Tibial nerve (tissue), 4 donors: ENCODE results near the gene SMPX. TPM values are rescaled to one million over a fixed set of nuclear protein-coding genes. Genes with fewer than 3 reads are reported as not detected.

ENCODE experiments used
- DNase-seq, 2 donors: peaks; one replicate each; pipeline ENCODE4 v3.0.0-alpha.2; 2019; ENCODE audit warnings: low spot score in 2 of 2
- H3K27ac ChIP-seq, 4 donors: fragments of 200-600 bp; sonication (generic) in 3 of 4; one replicate each; pipeline ENCODE4 v1.5.1; 2017 to 2019; ENCODE audit warnings: mild to moderate bottlenecking in 1 of 4
- H3K27me3 ChIP-seq, 2 donors: fragments of 200-600 bp; sonication (generic) in 1 of 2; one replicate each; pipeline versions ENCODE4 v1.5.1 to v1.6.0; 2017 to 2019
- H3K36me3 ChIP-seq, 3 donors: fragments of 200-600 bp; sonication (generic); one replicate each; pipeline ENCODE4 v1.5.1; 2018 to 2019
- H3K4me1 ChIP-seq, 4 donors: fragments of 200-600 bp; sonication (generic) in 3 of 4; one replicate each; pipeline ENCODE4 v1.5.1; 2017 to 2019
- H3K4me3 ChIP-seq, 4 donors: fragments of 200-600 bp; sonication (generic) in 3 of 4; one replicate each; pipeline ENCODE4 v1.5.1; 2017 to 2019; ENCODE audit warnings: mild to moderate bottlenecking in 1 of 4, moderate library complexity in 1 of 4
- H3K9me3 ChIP-seq, 4 donors: fragments of 200-600 bp; sonication (generic) in 3 of 4; one replicate each; pipeline ENCODE4 v1.5.1; 2017 to 2019
- CTCF ChIP-seq, 5 experiments: fragments of 200-600 bp in 3 of 5; fragments of 450-650 bp in 2 of 5; sonication (generic) in 3 of 5; IDR thresholded peaks; one replicate each; pipeline ENCODE4 v1.5.1; 2016 to 2019; ENCODE audit warnings: antibody characterized with exemption in 5 of 5, mild to moderate bottlenecking in 3 of 5, moderate library complexity in 2 of 5
- EP300 ChIP-seq, 2 donors: sonication (generic); formaldehyde crosslinking; IDR thresholded peaks; one replicate each; pipeline ENCODE4 v1.6.1; 2017; ENCODE audit warnings: antibody characterized with exemption in 2 of 2, mild to moderate bottlenecking in 1 of 2
- POLR2A ChIP-seq, 2 donors: fragments of 450-650 bp; IDR thresholded peaks; one replicate each; pipeline ENCODE4 v1.6.1; 2017; ENCODE audit warnings: antibody characterized with exemption in 2 of 2, mild to moderate bottlenecking in 2 of 2, moderate library complexity in 2 of 2
- WGBS, 2 donors: methylation state at CpG; one replicate each; pipeline ENCODE4 v1.1.5; 2018; 5-methylcytosine and 5-hydroxymethylcytosine counted together
- total RNA-seq, 4 donors: library from RNA; depleted of rRNA; stranded (reverse); fragments of >200 nt; gene quantifications; one replicate each; pipeline ENCODE4 v1.1.0, GENCODE V29; 2016

Gene SMPX
- total RNA-seq, 4 donors from 2014 or later: not detected

GRCh38 chrX:21691512-21692018 lies 66.4 kb downstream of the SMPX start:
- no peaks in the 10 kb centered on the region for H3K27me3 ChIP-seq
- no peaks in the 10 kb centered on the region for H3K4me1 ChIP-seq
- no peak overlapping the region for H3K4me3 ChIP-seq
- WGBS, 2 donors: 80 to 82% methylated on average over 3 of the region's 3 CpGs
- TF ChIP-seq POLR2A (IDR thresholded peaks at IDR 0.05): no peak
- no peak for TF ChIP-seq EP300 (IDR thresholded peaks at IDR 0.05)
- TF ChIP-seq CTCF (IDR thresholded peaks at IDR 0.05): no peak
- no peak overlapping the region for H3K27ac ChIP-seq
- DNase-seq: no peak
- no peaks in the 10 kb centered on the region for H3K36me3 ChIP-seq
- no peaks in the 10 kb centered on the region for H3K9me3 ChIP-seq

GRCh38 chrX:21683941-21684340 lies 74.0 kb downstream of the SMPX start:
- no peak overlapping the region for H3K27ac ChIP-seq
- DNase-seq: no peak
- no peaks in the 10 kb centered on the region for H3K27me3 ChIP-seq
- H3K4me3 ChIP-seq: no peak overlapping the region
- TF ChIP-seq POLR2A (IDR thresholded peaks at IDR 0.05) (no peak), CTCF (IDR thresholded peaks at IDR 0.05) (no peak), EP300 (IDR thresholded peaks at IDR 0.05) (no peak)
- no peaks in the 10 kb centered on the region for H3K4me1 ChIP-seq
- H3K36me3 ChIP-seq: no peaks in the 10 kb centered on the region
- H3K9me3 ChIP-seq: no peaks in the 10 kb centered on the region
- WGBS, 2 donors: 47 to 50% methylated on average over 1 of the region's 1 CpG

GRCh38 chrX:21678048-21678612 lies 79.8 kb downstream of the SMPX start:
- no peak for DNase-seq
- Histone ChIP-seq H3K36me3 (no peaks in the 10 kb centered on the region), H3K4me1 (no peaks in the 10 kb centered on the region), H3K27ac (no peak overlapping the region), H3K9me3 (no peaks in the 10 kb centered on the region), H3K27me3 (peaks cover 0 to 7% of the 10 kb centered on the region in 2 donors), H3K4me3 (no peak overlapping the region)
- TF ChIP-seq POLR2A (IDR thresholded peaks at IDR 0.05): no peak
- no peak for TF ChIP-seq CTCF (IDR thresholded peaks at IDR 0.05)
- TF ChIP-seq EP300 (IDR thresholded peaks at IDR 0.05): no peak
- WGBS, 2 donors: 63 to 76% methylated on average over 4 of the region's 4 CpGs

DNA sequence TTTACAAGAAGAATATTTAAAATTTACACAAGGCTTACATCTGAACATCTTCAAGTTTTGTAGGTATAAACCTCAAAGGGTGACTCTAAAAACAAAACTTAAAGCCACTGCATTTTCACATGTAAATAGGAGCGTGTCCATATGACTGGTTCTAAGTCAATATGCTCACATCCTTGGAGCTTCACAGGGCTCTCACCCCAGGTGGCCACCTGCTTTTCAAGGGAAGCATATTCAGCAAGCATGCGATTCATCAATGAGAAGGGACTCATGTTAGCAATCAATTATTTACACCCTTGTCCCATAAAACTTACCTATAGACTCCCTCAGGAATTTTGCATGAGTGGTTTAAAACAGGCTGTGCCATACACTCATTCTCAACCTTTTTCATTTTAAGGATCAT lies 82.0 kb downstream of the SMPX start:
- no peak for TF ChIP-seq POLR2A (IDR thresholded peaks at IDR 0.05)
- no peak for TF ChIP-seq CTCF (IDR thresholded peaks at IDR 0.05)
- no peak for TF ChIP-seq EP300 (IDR thresholded peaks at IDR 0.05)
- H3K4me1 ChIP-seq: no peaks in the 10 kb centered on the region
- no peak for DNase-seq
- H3K9me3 ChIP-seq: no peaks in the 10 kb centered on the region
- peaks cover 0 to 7% of the 10 kb centered on the region in 2 donors for H3K27me3 ChIP-seq
- no peak overlapping the region for H3K27ac ChIP-seq
- no peak overlapping the region for H3K4me3 ChIP-seq
- 43 to 50% methylated on average over 2 of the region's 2 CpGs for WGBS, 2 donors
- H3K36me3 ChIP-seq: no peaks in the 10 kb centered on the region

DNA sequence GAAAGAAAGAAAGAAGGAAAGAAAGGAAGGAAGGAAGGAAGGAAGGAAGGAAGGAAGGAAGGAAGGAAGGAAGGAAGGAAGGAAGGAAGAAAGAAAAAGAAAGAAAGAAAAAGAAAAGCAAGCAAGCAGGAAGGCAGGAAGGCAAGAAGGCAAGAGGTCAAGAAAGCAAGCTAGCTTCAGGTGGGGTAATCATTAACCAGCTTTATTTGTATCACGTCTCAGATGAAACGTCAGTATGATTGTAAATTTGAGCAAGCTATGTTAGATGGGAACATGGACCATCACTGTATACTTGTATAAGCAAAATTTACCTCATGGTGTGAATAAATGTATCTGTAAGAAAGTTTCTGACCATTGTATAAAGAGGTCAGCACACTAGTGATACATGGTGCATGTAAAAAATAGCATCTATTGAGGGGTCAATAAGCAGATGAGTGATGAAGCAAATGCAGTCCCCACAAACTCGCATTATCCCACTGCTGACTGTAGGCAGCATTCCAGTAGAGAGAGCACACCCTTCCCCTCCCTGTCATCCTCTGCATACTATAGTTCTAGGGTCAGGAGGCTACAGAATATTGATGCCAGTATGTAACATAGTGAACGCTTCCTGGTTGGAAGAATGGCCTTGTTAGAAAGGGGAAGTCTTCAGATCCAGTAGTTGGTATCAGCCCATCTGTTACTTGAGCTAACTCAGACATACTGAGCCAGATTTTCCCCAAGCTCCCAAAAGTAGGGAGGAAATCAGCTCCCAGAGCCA lies 83.3 kb downstream of the SMPX start:
- H3K36me3 ChIP-seq: no peaks in the 10 kb centered on the region
- DNase-seq: no peak
- WGBS, 2 donors: 70 to 85% methylated on average over 4 of the region's 4 CpGs
- TF ChIP-seq CTCF (IDR thresholded peaks at IDR 0.05): no peak
- TF ChIP-seq POLR2A (IDR thresholded peaks at IDR 0.05): no peak
- TF ChIP-seq EP300 (IDR thresholded peaks at IDR 0.05): no peak
- peaks cover 0 to 7% of the 10 kb centered on the region in 2 donors for H3K27me3 ChIP-seq
- no peaks in the 10 kb centered on the region for H3K4me1 ChIP-seq
- H3K27ac ChIP-seq: no peak overlapping the region
- no peak overlapping the region for H3K4me3 ChIP-seq
- H3K9me3 ChIP-seq: no peaks in the 10 kb centered on the region
